ENCODE measurements around the gene CMTR1.
"Not testable (repeated sequence)": the region's sequence is repeated elsewhere in the genome, so short reads cannot be mapped to it uniquely, and the experiment has no call there.

CMTR1 gene

GRCh38 chr6:37491830-37492208 lies 58.8 kb downstream of the CMTR1 start:
- WGBS, 2 experiments = 84 to 87% methylated on average over 5 of the region's 5 CpGs
- Histone ChIP-seq H3K27ac (ENCODE audit: insufficient read depth, low read depth, low read length, poor library complexity, severe bottlenecking) (no peak overlapping the region), H3K36me3 (ENCODE audit: control insufficient read depth, insufficient read depth, low read length) (no peaks in the 10 kb centered on the region), H3K4me3 (ENCODE audit: insufficient read depth, low read depth, low read length) (no peak overlapping the region), H3K27me3 (ENCODE audit: control insufficient read depth, insufficient read depth, low read length, poor library complexity, severe bottlenecking) (no peaks in the 10 kb centered on the region), H3K9me3 (ENCODE audit: control insufficient read depth, low read length) (no peaks in the 10 kb centered on the region), H3K4me1 (ENCODE audit: control insufficient read depth, insufficient read depth, low read length) (peaks cover 46% of the 10 kb centered on the region)

DNA sequence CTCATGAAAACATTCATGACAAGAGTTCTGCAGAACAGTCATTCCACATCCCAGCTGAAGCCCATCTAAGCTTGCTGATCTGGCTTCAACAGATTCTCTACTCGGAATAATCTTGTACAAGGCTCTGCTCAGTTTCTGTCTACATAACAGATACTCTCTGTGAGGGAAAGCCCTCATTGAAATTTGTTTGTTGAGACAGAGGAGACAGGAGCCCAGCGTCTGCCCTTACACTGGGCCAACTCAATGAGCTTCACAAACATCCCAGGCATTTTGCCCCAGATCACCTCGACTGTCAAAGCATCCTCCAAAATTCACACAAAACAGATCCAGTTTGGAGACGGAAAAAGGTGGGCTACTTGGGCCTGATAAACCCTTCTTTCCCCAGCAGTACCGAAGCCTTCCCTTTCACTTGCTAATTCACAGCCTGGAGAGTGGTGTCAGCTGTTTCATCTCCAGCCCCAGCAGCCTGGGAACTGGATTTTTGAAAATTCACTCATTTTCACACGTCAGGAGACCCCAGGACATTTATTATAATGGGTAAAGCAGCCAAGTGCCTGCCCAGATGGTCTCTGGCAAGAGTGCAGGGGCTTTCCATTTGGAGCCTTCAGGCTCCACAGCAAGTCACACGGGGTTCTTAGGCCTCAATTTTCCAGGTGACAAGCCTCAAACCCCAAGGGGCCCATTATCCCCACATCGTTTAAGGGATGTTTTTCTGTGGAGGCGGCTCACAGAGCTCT lies 59.4 kb downstream of the CMTR1 start:
- Histone ChIP-seq H3K27ac (ENCODE audit: insufficient read depth, low read depth, low read length, poor library complexity, severe bottlenecking) (no peak overlapping the region), H3K9me3 (ENCODE audit: control insufficient read depth, low read length) (no peaks in the 10 kb centered on the region), H3K27me3 (ENCODE audit: control insufficient read depth, insufficient read depth, low read length, poor library complexity, severe bottlenecking) (no peaks in the 10 kb centered on the region), H3K4me3 (ENCODE audit: insufficient read depth, low read depth, low read length) (no peak overlapping the region), H3K4me1 (ENCODE audit: control insufficient read depth, insufficient read depth, low read length) (peaks cover 44% of the 10 kb centered on the region), H3K36me3 (ENCODE audit: control insufficient read depth, insufficient read depth, low read length) (no peaks in the 10 kb centered on the region)
- 17 to 20% methylated on average over 9 of the region's 9 CpGs for WGBS, 2 experiments

DNA sequence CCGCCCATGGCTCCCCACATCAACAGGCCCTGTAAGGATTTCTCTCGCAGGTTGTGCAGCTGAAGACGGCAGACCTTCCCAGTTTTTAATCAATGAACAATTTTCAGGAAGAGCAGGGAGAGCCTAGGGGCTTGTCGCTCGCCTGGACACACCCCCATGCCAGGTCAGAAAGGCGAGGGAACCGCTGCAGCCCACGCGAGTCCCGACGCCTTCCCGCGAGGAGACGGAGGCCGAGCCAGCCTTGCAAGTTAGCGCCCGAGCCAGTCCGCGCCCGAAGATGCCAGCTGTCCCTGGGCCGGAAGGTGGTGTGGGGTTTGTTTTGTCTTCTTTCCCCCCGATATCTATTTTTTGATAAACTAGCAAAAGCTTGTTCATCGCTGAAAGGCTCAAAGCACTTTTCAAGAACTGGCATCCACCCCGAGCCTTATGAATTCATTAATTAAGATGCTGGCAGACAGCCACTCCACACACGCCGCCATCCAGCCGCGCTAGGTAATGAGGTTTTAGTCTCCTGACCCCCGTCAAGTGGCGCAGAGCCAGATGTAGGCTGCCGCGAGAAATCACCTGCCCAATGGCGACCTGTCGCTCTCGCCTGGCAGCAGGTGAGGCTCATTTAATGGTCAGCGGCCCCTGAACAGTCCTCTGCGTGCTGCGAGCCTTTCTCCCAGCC lies 60.1 kb downstream of the CMTR1 start:
- no peak overlapping the region for H3K27ac ChIP-seq (ENCODE audit: insufficient read depth, low read depth, low read length, poor library complexity, severe bottlenecking)
- H3K4me1 ChIP-seq (ENCODE audit: control insufficient read depth, insufficient read depth, low read length) = peaks cover 37% of the 10 kb centered on the region
- no peak overlapping the region for H3K4me3 ChIP-seq (ENCODE audit: insufficient read depth, low read depth, low read length)
- 80 to 83% methylated on average over 38 of the region's 38 CpGs for WGBS, 2 experiments
- H3K36me3 ChIP-seq (ENCODE audit: control insufficient read depth, insufficient read depth, low read length) = no peaks in the 10 kb centered on the region
- H3K27me3 ChIP-seq (ENCODE audit: control insufficient read depth, insufficient read depth, low read length, poor library complexity, severe bottlenecking) = no peaks in the 10 kb centered on the region
- H3K9me3 ChIP-seq (ENCODE audit: control insufficient read depth, low read length) = no peaks in the 10 kb centered on the region

GRCh38 chr6:37493661-37493995 lies 60.6 kb downstream of the CMTR1 start:
- Histone ChIP-seq H3K9me3 (ENCODE audit: control insufficient read depth, low read length) (no peaks in the 10 kb centered on the region), H3K4me3 (ENCODE audit: insufficient read depth, low read depth, low read length) (no peak overlapping the region), H3K27ac (ENCODE audit: insufficient read depth, low read depth, low read length, poor library complexity, severe bottlenecking) (no peak overlapping the region), H3K4me1 (ENCODE audit: control insufficient read depth, insufficient read depth, low read length) (peaks cover 34% of the 10 kb centered on the region), H3K27me3 (ENCODE audit: control insufficient read depth, insufficient read depth, low read length, poor library complexity, severe bottlenecking) (no peaks in the 10 kb centered on the region), H3K36me3 (ENCODE audit: control insufficient read depth, insufficient read depth, low read length) (no peaks in the 10 kb centered on the region)
- 89 to 90% methylated on average over 9 of the region's 9 CpGs for WGBS, 2 experiments

- Histone ChIP-seq H3K36me3 (ENCODE audit: control insufficient read depth, insufficient read depth, low read length) (no peaks in the 10 kb centered on the region), H3K27ac (ENCODE audit: insufficient read depth, low read depth, low read length, poor library complexity, severe bottlenecking) (no peak overlapping the region), H3K27me3 (ENCODE audit: control insufficient read depth, insufficient read depth, low read length, poor library complexity, severe bottlenecking) (no peaks in the 10 kb centered on the region), H3K4me3 (ENCODE audit: insufficient read depth, low read depth, low read length) (no peak overlapping the region), H3K4me1 (ENCODE audit: control insufficient read depth, insufficient read depth, low read length) (peaks cover 31% of the 10 kb centered on the region), H3K9me3 (ENCODE audit: control insufficient read depth, low read length) (no peaks in the 10 kb centered on the region)
- 92 to 94% methylated on average over 4 of the region's 4 CpGs for WGBS, 2 experiments
Measured at GRCh38 chr6:37495244-37495934, 62.4 kb downstream of the CMTR1 start.

DNA sequence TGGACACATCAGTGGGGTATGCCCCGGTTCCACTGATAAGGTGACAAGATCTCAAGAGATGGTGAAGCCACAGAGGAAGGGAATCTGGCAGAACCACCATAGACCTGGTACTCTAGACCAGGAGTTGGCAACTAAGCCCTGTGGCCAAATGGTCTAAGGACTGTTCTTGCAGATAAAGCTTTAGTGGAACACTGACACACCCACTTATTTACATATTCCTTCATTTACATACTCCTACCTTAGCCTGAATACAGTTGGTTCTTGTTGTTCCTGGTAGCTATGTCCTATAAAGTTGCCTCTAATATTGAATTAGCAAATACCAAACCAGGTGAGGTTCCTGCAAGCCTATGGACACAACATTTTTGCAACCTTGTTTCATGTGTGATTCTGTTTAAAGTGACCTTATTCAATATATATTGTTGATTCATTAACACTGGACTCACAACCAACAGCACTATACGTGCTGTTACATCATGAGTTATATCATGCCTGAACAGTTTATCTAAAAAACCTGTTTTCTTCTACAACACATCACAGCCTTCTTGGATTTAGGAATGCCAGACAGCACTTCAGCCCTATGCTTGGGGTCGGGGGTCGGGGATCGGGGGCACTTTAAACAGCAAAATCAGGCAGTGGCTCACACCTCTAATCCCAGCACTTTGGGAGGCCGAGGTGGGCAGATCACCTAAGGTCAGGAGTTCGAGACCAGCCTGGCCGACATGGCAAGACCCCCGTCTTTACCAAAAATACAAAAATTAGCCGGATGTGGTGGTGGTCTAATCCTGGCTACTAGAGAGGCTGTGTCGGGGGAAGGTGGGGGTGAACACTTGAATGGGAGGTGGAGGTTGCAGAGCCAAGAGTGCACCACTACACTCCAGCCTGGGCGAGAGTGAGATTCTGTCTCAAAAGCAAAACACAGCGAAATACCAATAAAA lies 64.2 kb downstream of the CMTR1 start:
- H3K36me3 ChIP-seq (ENCODE audit: control insufficient read depth, insufficient read depth, low read length) = no peaks in the 10 kb centered on the region
- 92 to 94% methylated on average over 13 of the region's 13 CpGs for WGBS, 2 experiments
- no peak overlapping the region for H3K27ac ChIP-seq (ENCODE audit: insufficient read depth, low read depth, low read length, poor library complexity, severe bottlenecking)
- H3K9me3 ChIP-seq (ENCODE audit: control insufficient read depth, low read length) = no peaks in the 10 kb centered on the region
- no peak overlapping the region for H3K4me3 ChIP-seq (ENCODE audit: insufficient read depth, low read depth, low read length)
- no peaks in the 10 kb centered on the region for H3K27me3 ChIP-seq (ENCODE audit: control insufficient read depth, insufficient read depth, low read length, poor library complexity, severe bottlenecking)
- peaks cover 15% of the 10 kb centered on the region for H3K4me1 ChIP-seq (ENCODE audit: control insufficient read depth, insufficient read depth, low read length)

DNA sequence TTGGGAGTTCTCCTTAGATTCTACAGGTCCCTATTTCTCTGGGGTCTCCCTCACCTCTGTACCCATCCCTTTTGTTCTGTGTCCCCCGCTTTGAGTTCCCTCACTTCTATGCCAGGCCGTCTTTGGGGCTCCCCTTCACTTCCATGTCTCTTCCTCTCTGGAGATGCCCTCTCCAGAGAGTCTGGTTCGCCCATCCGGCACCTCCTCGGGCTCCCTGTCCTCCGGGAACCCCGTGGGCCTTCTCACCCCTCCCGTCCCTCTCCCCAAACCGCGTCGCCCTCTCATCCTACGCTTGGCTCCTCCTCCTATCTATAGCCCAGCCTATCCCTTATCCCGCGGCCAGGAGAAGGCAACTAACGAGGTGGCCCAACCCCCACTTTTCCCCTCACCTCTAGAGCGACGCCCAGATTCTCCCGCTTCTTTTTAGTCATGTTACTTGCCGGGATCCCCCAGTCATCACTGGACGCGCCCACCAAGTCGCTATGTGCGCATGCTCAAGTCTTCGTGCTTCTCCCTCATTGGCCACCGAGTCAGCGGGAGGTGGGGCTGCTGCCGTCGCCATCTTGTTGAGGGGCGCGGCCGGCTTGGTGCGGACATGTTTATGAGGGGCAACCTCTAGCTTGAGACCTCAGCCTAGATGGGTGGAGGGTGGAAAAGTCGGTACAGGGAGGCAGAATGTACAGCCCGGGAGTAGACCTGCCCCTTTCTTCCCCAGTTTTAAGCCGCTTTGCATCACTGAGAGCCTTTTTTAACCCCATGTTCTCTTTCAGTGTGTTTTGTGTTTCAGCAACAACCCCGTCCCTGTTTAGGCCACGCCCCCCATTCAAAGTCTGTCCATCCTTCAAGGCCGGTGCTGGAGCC lies 66.6 kb downstream of the CMTR1 start, which contains the start of gene CCDC167:
TSS of gene CCDC167 (minus strand) at position 461 of the 861 bp plus-strand sequence. CDS start at position 431, 30 bp downstream.
- Histone ChIP-seq H3K4me1 (ENCODE audit: control insufficient read depth, insufficient read depth, low read length) (peaks cover 7% of the 10 kb centered on the region), H3K27ac (ENCODE audit: insufficient read depth, low read depth, low read length, poor library complexity, severe bottlenecking) (peak within 1 kb of the TSS; percentile 48)

DNA sequence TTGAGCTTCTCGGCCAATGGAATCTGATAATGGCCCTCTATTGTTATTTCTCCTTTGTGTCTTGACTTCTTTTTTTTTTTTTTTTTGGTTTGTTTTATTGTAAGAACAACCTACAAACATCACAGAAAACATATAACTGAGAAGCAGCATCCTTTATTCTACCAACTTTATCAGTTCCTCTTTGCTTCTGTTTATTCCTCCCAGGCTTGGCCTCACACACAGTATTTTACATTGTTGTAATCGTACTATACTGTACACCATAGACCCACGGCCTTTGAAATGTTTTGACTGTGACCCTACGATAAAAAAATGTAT lies 67.2 kb downstream of the CMTR1 start:
- Histone ChIP-seq H3K27ac (ENCODE audit: insufficient read depth, low read depth, low read length, poor library complexity, severe bottlenecking) (peak overlapping the region; percentile 48), H3K4me3 (ENCODE audit: insufficient read depth, low read depth, low read length) (peak overlapping the region; percentile 54), H3K4me1 (ENCODE audit: control insufficient read depth, insufficient read depth, low read length) (peaks cover 7% of the 10 kb centered on the region), H3K27me3 (ENCODE audit: control insufficient read depth, insufficient read depth, low read length, poor library complexity, severe bottlenecking) (peaks cover 4% of the 10 kb centered on the region), H3K9me3 (ENCODE audit: control insufficient read depth, low read length) (no peaks in the 10 kb centered on the region), H3K36me3 (ENCODE audit: control insufficient read depth, insufficient read depth, low read length) (no peaks in the 10 kb centered on the region)
- 62 to 76% methylated on average over 4 of the region's 4 CpGs for WGBS, 2 experiments

More for the DNA sequence above, 66.6 kb downstream of the CMTR1 start, which contains the start of gene CCDC167:
- H3K36me3 ChIP-seq (ENCODE audit: control insufficient read depth, insufficient read depth, low read length) = no peaks in the 10 kb centered on the region
- WGBS, 2 experiments = 1% methylated on average over 38 of the region's 38 CpGs
- peak within 1 kb of the TSS; percentile 54 for H3K4me3 ChIP-seq (ENCODE audit: insufficient read depth, low read depth, low read length)
- peaks cover 4% of the 10 kb centered on the region for H3K27me3 ChIP-seq (ENCODE audit: control insufficient read depth, insufficient read depth, low read length, poor library complexity, severe bottlenecking)
- H3K9me3 ChIP-seq (ENCODE audit: control insufficient read depth, low read length) = no peaks in the 10 kb centered on the region

GRCh38 chr6:37500904-37501303 lies 67.9 kb downstream of the CMTR1 start:
- 95% methylated on average over 6 of the region's 6 CpGs for WGBS, 2 experiments
- not testable (repeated sequence) for H3K27ac ChIP-seq (ENCODE audit: insufficient read depth, low read depth, low read length, poor library complexity, severe bottlenecking); H3K27me3 ChIP-seq (ENCODE audit: control insufficient read depth, insufficient read depth, low read length, poor library complexity, severe bottlenecking); H3K4me1 ChIP-seq (ENCODE audit: control insufficient read depth, insufficient read depth, low read length); H3K4me3 ChIP-seq (ENCODE audit: insufficient read depth, low read depth, low read length); H3K36me3 ChIP-seq (ENCODE audit: control insufficient read depth, insufficient read depth, low read length); H3K9me3 ChIP-seq (ENCODE audit: control insufficient read depth, low read length)
